RWPE2 (cell line): ENCODE measurements around the gene FUT9.

ENCODE experiments used
- ATAC-seq: fragments of 200-7000 bp; cut with Tn5 transposase; 3 replicates; pipeline ENCODE4 v1.9.1; 2021; ENCODE audit warnings: low read depth
- DNase-seq: peaks from one replicate; pipeline ENCODE4 v3.0.0-alpha.2; 2020; ENCODE audit warnings: low spot score
- H3K27ac ChIP-seq: fragments of 450-650 bp; 2 replicates; pipeline ENCODE4 v1.5.1; 2017; ENCODE audit warnings: mild to moderate bottlenecking; ENCODE audit not compliant: poor library complexity, severe bottlenecking
- H3K27me3 ChIP-seq: fragments of 250-450 bp; sonication (Bioruptor Pico); 2 replicates; pipeline ENCODE4 v1.5.1; 2021; ENCODE audit warnings: mild to moderate bottlenecking, moderate library complexity; ENCODE audit not compliant: insufficient read depth, poor library complexity, severe bottlenecking
- H3K36me3 ChIP-seq: fragments of 250-450 bp; sonication (Bioruptor Pico); 2 replicates; pipeline ENCODE4 v1.5.1; 2020; ENCODE audit warnings: low read depth, mild to moderate bottlenecking, moderate library complexity
- H3K4me1 ChIP-seq: fragments of 250-450 bp; sonication (Bioruptor Pico); 2 replicates; pipeline ENCODE4 v1.5.1; 2021; ENCODE audit warnings: mild to moderate bottlenecking, moderate library complexity; ENCODE audit not compliant: insufficient read depth, poor library complexity, severe bottlenecking
- H3K4me3 ChIP-seq: fragments of 250-450 bp; sonication (Bioruptor Pico); 2 replicates; pipeline ENCODE4 v1.5.1; 2021; ENCODE audit warnings: mild to moderate bottlenecking, moderate library complexity; ENCODE audit not compliant: severe bottlenecking
- H3K9me3 ChIP-seq: fragments of 250-450 bp; sonication (Bioruptor Pico); 2 replicates; pipeline ENCODE4 v1.5.1; 2021; ENCODE audit warnings: mild to moderate bottlenecking, moderate library complexity; ENCODE audit not compliant: severe bottlenecking
- TF ChIP-seq, protein P1 (sequence below): fragments of 450-650 bp; IDR thresholded peaks from one replicate; pipeline ENCODE4 v1.5.1; 2017; ENCODE audit warnings: mild to moderate bottlenecking, moderate library complexity; ENCODE audit not compliant: poor library complexity, severe bottlenecking

The FUT9 gene

DNA sequence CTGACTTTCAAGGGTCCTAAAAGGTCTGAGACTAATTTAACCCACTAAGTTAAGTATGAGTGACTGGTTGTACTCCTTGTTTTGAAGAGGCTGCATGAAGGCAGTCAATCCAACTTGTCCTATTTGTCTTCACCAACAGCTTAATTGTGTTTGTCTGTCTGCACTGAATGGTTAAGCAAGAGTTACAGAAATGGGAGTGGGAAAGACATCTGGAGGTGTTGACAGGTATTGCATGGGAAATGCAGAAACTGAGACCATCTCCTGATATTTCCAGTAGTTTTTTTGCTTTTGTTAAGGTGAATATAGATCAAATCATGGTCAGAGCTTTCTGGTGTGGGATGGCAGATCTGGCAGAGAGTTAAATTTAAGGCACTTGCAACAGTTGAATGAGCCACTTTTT is 6.5 kb downstream of the FUT9 start:
- H3K27me3 ChIP-seq, result peaks cover 14% of the 10 kb centered on the region
- no peak overlapping the region for H3K27ac ChIP-seq
- DNase-seq, result no peak
- no peaks in the 10 kb centered on the region for H3K36me3 ChIP-seq
- TF ChIP-seq, protein P1, sequence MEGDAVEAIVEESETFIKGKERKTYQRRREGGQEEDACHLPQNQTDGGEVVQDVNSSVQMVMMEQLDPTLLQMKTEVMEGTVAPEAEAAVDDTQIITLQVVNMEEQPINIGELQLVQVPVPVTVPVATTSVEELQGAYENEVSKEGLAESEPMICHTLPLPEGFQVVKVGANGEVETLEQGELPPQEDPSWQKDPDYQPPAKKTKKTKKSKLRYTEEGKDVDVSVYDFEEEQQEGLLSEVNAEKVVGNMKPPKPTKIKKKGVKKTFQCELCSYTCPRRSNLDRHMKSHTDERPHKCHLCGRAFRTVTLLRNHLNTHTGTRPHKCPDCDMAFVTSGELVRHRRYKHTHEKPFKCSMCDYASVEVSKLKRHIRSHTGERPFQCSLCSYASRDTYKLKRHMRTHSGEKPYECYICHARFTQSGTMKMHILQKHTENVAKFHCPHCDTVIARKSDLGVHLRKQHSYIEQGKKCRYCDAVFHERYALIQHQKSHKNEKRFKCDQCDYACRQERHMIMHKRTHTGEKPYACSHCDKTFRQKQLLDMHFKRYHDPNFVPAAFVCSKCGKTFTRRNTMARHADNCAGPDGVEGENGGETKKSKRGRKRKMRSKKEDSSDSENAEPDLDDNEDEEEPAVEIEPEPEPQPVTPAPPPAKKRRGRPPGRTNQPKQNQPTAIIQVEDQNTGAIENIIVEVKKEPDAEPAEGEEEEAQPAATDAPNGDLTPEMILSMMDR, result no peak
- no peak overlapping the region for H3K4me3 ChIP-seq
- H3K4me1 ChIP-seq, result no peaks in the 10 kb centered on the region
- H3K9me3 ChIP-seq, result no peaks in the 10 kb centered on the region
- ATAC-seq, result no peak

DNA sequence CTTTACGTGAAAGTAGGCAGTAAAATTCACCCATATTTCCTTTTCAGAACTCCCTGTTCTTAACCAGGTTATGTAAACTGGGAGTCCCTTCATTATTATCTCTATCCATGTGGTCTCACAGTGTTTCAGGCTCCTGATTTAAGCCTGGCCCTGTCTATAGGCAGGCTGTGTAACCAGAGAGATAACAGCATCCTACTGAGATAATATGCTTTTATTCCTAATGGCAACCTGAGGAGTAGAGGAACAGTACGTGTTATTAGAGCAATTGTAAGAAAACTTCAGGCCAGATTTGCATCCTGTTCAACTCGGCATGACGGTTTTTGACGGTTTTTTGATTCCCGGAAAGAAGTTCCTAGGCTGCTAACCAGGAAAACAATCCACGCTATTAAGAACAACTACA is 16.9 kb downstream of the FUT9 start:
- ATAC-seq, result no peak

DNA sequence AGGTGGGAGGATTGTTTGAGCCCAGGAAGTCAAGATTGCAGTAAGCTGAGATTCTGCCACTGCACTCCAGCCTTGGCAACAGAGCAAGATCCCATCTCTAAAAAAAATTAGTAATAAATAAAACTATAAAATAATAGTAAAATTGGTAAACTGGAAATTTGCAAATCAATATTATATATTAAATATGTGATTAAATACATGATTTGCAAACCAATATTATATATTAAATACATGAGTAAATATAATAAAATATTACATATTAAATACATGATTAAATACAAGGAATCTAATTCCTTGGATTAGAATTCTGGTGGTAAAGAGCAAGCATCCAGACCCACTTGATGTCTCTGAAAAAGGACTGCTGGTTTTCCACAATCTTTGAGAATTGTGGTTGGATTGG is 35.8 kb downstream of the FUT9 start:
- H3K9me3 ChIP-seq, result no peaks in the 10 kb centered on the region
- no peak overlapping the region for H3K27ac ChIP-seq
- H3K36me3 ChIP-seq, result no peaks in the 10 kb centered on the region
- DNase-seq (no peak), ATAC-seq (no peak)
- H3K4me1 ChIP-seq, result no peaks in the 10 kb centered on the region
- TF ChIP-seq, protein P1, result no peak
- H3K4me3 ChIP-seq, result no peak overlapping the region
- H3K27me3 ChIP-seq, result no peaks in the 10 kb centered on the region

More for the DNA sequence above, 16.9 kb downstream of the FUT9 start:
- Histone ChIP-seq H3K4me1 (no peaks in the 10 kb centered on the region), H3K4me3 (no peak overlapping the region), H3K27me3 (peaks cover 5% of the 10 kb centered on the region), H3K36me3 (no peaks in the 10 kb centered on the region), H3K27ac (no peak overlapping the region), H3K9me3 (no peaks in the 10 kb centered on the region)
- TF ChIP-seq, protein P1, result no peak
- DNase-seq, result no peak

DNA sequence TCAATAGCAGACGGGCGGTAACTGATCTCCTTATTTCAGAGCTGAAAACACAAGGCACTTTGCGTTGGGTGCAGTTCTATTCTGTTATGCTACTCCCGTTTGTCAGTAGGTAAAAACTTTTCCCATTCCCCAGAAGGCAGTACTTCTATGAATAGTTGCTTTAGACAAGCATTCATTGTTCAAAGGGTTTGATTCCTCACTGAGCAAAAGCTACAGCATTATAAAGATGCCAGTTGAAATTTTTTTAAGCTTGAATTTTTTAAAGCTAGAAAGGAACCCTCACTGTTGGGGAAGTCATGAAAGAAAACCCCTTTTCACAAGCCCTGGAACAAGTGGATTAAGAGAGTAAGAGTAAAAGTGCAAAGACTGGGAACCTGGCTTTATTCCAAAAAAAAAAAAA is 42.3 kb downstream of the FUT9 start:
- no peaks in the 10 kb centered on the region for H3K36me3 ChIP-seq
- DNase-seq, result no peak
- H3K27me3 ChIP-seq, result no peaks in the 10 kb centered on the region
- no peak overlapping the region for H3K4me3 ChIP-seq
- no peak for ATAC-seq
- H3K9me3 ChIP-seq, result no peaks in the 10 kb centered on the region
- no peak overlapping the region for H3K27ac ChIP-seq
- H3K4me1 ChIP-seq, result peaks cover 11% of the 10 kb centered on the region
- TF ChIP-seq, protein P1, result no peak

DNA sequence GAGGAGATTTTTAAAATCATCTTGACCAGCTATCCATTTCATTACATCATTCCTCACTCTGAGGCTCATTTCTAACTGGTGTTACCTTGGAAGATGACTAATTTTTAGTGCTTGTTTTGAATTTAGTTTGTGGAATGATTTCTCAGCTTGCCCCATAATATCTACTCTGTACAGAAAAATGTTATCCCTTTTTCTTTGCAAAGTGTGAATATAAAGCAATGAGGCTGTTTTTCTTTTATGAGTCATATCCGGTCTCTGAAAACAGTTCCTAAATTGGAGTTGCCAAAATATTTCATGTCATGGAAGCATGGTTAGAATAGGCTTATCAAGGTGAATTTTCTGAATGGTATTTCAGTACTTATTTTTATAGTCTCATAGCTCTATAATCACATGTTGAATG is 43.8 kb downstream of the FUT9 start:
- Histone ChIP-seq H3K36me3 (no peaks in the 10 kb centered on the region), H3K4me1 (peaks cover 11% of the 10 kb centered on the region), H3K4me3 (no peak overlapping the region), H3K9me3 (no peaks in the 10 kb centered on the region), H3K27me3 (no peaks in the 10 kb centered on the region), H3K27ac (peak overlapping the region; percentile 14)
- TF ChIP-seq, protein P1, result no peak
- no peak for DNase-seq
- peak; percentile 70 for ATAC-seq
